ENCODE results near the gene RASSF4.
A peak's percentile ranks its signal among the peaks of the same experiment; 100 is the strongest.

RASSF4 gene

GRCh38 chr10:44962870-44963738, 3.5 kb downstream of the RASSF4 start:
- DNase-seq (ENCODE audit: low read depth in 2 of 2), result no peak

GRCh38 chr10:44963772-44964633, 4.4 kb downstream of the RASSF4 start:
- DNase-seq (ENCODE audit: low read depth in 2 of 2), result no peak

GRCh38 chr10:44965104-44965503, 5.5 kb downstream of the RASSF4 start:
- DNase-seq (ENCODE audit: low read depth in 2 of 2), result no peak

- no peak for DNase-seq (ENCODE audit: low read depth in 2 of 2)
These were observed 6.1 kb downstream of the RASSF4 start for GRCh38 chr10:44965651-44966097.

GRCh38 chr10:44966129-44966815, 6.7 kb downstream of the RASSF4 start:
- no peak for DNase-seq (ENCODE audit: low read depth in 2 of 2)

GRCh38 chr10:44966816-44967509, 7.4 kb downstream of the RASSF4 start:
- no peak for DNase-seq (ENCODE audit: low read depth in 2 of 2)

GRCh38 chr10:44967616-44968015, 8.0 kb downstream of the RASSF4 start:
- DNase-seq (ENCODE audit: low read depth in 2 of 2), result no peak

- no peak for DNase-seq (ENCODE audit: low read depth in 2 of 2)
These were observed 8.5 kb downstream of the RASSF4 start for GRCh38 chr10:44968091-44968490.

- DNase-seq (ENCODE audit: low read depth in 2 of 2), result no peak
These were observed 9.1 kb downstream of the RASSF4 start for GRCh38 chr10:44968500-44969400.

- DNase-seq (ENCODE audit: low read depth in 2 of 2), result no peak
These were observed 10.3 kb downstream of the RASSF4 start for GRCh38 chr10:44969854-44970253.

GRCh38 chr10:44970812-44971395, 11.3 kb downstream of the RASSF4 start:
- DNase-seq (ENCODE audit: low read depth in 2 of 2), result no peak

- no peak for DNase-seq (ENCODE audit: low read depth in 2 of 2)
These were observed 11.8 kb downstream of the RASSF4 start for GRCh38 chr10:44971434-44971833.

GRCh38 chr10:44971935-44972757, 12.5 kb downstream of the RASSF4 start:
- DNase-seq (ENCODE audit: low read depth in 2 of 2), result no peak

GRCh38 chr10:44972874-44973306, 13.3 kb downstream of the RASSF4 start:
- no peak for DNase-seq (ENCODE audit: low read depth in 2 of 2)

- DNase-seq (ENCODE audit: low read depth in 2 of 2), result no peak
These were observed 13.9 kb downstream of the RASSF4 start for GRCh38 chr10:44973323-44974081.

GRCh38 chr10:44974082-44974627, 14.6 kb downstream of the RASSF4 start:
- no peak for DNase-seq (ENCODE audit: low read depth in 2 of 2)

GRCh38 chr10:44974628-44975430, 15.2 kb downstream of the RASSF4 start:
- peak in 1 of 2 donors; percentile 44 for DNase-seq (ENCODE audit: low read depth in 2 of 2)

Measured in stimulated activated CD8-positive, alpha-beta memory T cell treated with anti-CD3 and anti-CD28 coated beads, Interleukin-7, amount 100 ng/mL, for 4 hours (primary cell).